Measurements from ENCODE around the gene ANKRD11.

ANKRD11 gene

GRCh38 chr16:89280546-89281188 is 209.7 kb downstream of the ANKRD11 start:
- DNase-seq (ENCODE audit: low read depth): no peak
- TF ChIP-seq, protein P1, sequence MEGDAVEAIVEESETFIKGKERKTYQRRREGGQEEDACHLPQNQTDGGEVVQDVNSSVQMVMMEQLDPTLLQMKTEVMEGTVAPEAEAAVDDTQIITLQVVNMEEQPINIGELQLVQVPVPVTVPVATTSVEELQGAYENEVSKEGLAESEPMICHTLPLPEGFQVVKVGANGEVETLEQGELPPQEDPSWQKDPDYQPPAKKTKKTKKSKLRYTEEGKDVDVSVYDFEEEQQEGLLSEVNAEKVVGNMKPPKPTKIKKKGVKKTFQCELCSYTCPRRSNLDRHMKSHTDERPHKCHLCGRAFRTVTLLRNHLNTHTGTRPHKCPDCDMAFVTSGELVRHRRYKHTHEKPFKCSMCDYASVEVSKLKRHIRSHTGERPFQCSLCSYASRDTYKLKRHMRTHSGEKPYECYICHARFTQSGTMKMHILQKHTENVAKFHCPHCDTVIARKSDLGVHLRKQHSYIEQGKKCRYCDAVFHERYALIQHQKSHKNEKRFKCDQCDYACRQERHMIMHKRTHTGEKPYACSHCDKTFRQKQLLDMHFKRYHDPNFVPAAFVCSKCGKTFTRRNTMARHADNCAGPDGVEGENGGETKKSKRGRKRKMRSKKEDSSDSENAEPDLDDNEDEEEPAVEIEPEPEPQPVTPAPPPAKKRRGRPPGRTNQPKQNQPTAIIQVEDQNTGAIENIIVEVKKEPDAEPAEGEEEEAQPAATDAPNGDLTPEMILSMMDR (IDR thresholded peaks at IDR 0.05; ENCODE audit: low read length, missing control alignments): no peak

GRCh38 chr16:89279666-89280481 is 210.5 kb downstream of the ANKRD11 start:
- TF ChIP-seq, protein P1 (IDR thresholded peaks at IDR 0.05; ENCODE audit: low read length, missing control alignments): no peak
- no peak overlapping the region for H3K4me3 ChIP-seq (replicated peaks; ENCODE audit: low read depth, low read length)
- no peak for DNase-seq (ENCODE audit: low read depth)

More at GRCh38 chr16:89280546-89281188, 209.7 kb downstream of the ANKRD11 start:
- no peak overlapping the region for H3K4me3 ChIP-seq (replicated peaks; ENCODE audit: low read depth, low read length)

DNA sequence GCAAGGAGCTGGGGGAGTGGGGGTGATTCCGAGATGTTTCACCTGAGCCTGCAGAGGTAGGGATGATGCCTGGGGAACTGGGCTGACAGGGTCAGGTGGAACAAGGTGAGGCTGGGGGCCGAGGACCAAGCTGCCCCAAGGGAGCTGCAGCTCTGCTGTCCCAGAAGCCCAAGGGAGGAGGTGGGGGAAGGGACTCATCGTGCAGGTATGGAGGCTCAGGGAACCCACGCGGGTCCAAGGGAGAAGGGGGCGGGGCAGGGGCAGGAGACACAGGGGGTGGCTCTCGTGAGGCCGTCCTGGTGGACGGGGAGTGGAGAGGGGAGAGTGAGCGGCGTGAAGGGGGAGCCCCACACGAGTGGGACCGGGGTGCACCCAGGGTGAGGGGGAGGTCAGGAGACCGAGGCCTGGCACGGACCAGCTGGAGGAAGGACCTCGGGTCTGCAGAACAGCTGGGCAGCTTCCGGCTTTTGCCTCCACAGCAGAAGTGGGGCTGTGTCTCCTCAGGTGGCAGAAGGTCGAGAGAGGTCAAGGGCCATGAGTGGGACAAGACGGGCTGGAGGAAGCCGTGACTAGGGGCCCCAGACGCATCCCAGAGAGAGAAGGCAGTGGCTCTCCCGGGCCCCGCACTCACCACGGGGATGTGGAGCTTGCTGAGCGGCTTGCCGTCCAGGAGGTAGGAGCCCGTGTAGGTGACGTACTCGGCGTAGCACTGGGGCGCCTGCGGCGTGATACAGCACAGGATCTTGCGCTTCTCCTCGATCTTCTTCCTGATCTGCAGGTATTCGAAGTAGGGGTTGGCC is 211.7 kb downstream of the ANKRD11 start:
- DNase-seq (ENCODE audit: low read depth): no peak
- H3K4me3 ChIP-seq (replicated peaks; ENCODE audit: low read depth, low read length): no peak overlapping the region
- TF ChIP-seq, protein P1 (IDR thresholded peaks at IDR 0.05; ENCODE audit: low read length, missing control alignments): no peak

- TF ChIP-seq, protein P1 (IDR thresholded peaks at IDR 0.05; ENCODE audit: low read length, missing control alignments): no peak
- DNase-seq (ENCODE audit: low read depth): no peak
- H3K4me3 ChIP-seq (replicated peaks; ENCODE audit: low read depth, low read length): no peak overlapping the region
Observed at GRCh38 chr16:89277641-89278341, 212.6 kb downstream of the ANKRD11 start.

DNA sequence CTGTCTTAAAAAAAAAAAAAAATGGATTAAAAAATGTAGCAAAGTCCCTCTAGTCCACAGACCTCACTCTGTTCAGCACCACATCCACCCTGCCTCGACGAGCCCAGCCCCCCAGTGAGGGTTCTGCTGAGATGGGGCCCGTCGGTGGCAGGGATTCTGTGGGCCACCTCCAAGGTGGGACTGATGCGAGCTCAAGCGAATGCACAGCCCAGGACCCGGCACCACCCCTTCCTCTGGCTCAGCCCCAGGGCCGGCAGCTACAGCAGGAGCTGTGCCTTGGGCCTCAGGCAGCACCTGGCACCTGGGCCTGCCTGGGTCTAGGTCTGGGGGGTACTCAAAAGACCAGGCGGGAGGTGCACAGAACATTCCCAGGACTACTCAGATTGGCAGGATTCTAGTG is 213.3 kb downstream of the ANKRD11 start:
- DNase-seq (ENCODE audit: low read depth): no peak
- TF ChIP-seq, protein P1 (IDR thresholded peaks at IDR 0.05; ENCODE audit: low read length, missing control alignments): no peak

More for the DNA sequence above, 213.3 kb downstream of the ANKRD11 start:
- no peak overlapping the region for H3K4me3 ChIP-seq (replicated peaks; ENCODE audit: low read depth, low read length)

All from fibroblast of pulmonary artery (primary cell).